KBM-7 (cell line): ENCODE measurements around the gene ADCY7.

ENCODE experiments used
- DNase-seq: peaks from one replicate; pipeline ENCODE4 v3.0.0-alpha.2; 2015
- in situ Hi-C: fragments of 300-500 bp; cut with MboI; formaldehyde crosslinking; loops from 2 replicates; pipeline ENCODE4 v1.14.3; 2020; ENCODE audit warnings: low sequenced_read_pairs, low pct_unique_long_range_greater_than_20kb, mixed read lengths

ADCY7 gene

GRCh38 chr16:50275428-50276325 lies 9.3 kb downstream of the ADCY7 start:
- DNase-seq, result no peak
- in situ Hi-C loops, result no loop called here

GRCh38 chr16:50276326-50276640 lies 9.9 kb downstream of the ADCY7 start:
- in situ Hi-C loops, result no loop called here

GRCh38 chr16:50276801-50277555 lies 10.6 kb downstream of the ADCY7 start:
- in situ Hi-C loops, result no loop called here
- DNase-seq, result no peak

More at GRCh38 chr16:50276326-50276640, 9.9 kb downstream of the ADCY7 start:
- no peak for DNase-seq

DNA sequence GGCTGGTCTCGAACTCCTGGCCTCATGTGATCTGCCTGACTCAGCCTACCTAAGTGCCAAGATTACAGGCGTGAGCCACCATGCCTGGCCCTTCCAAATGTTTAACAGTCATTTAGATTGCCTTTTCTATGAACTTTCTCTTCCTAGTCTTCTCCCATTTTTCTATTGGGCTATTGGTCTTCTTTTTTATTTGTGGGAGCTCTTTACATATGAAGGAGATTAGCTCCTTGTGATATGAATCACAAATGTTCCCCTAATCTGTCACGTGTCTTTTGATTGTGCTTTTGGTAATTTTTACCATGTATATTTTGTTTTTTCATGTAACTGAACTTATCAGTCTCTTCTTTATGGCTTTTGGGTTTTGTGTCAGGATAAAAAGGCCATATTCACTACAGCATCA lies 11.9 kb downstream of the ADCY7 start:
- in situ Hi-C loops, result no loop called here

GRCh38 chr16:50279504-50279865 lies 13.1 kb downstream of the ADCY7 start:
- no peak for DNase-seq
- in situ Hi-C loops, result no loop called here

More for the DNA sequence above, 11.9 kb downstream of the ADCY7 start:
- DNase-seq, result no peak

DNA sequence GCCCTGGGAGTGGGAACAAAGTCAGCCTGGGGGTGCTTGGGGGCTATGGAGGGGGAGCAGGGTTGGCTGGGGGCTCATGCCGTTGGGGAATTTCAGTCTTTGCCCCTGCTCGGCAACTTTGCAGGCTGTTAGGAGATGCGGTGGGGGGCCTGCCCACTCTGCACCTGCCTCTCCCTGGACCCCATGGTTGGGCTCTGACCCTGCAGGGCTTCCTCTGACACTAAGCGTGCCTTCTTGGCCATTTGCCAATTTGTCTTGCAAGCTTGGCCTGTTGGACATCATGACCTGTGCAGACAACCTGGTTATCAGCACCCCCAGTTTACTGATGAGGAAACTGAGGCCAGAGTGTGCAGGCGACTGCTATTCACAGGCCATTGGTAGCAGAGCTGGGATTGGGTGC lies 14.6 kb downstream of the ADCY7 start:
- in situ Hi-C loops, result no loop called here
- DNase-seq, result no peak

GRCh38 chr16:50281391-50282009 lies 15.1 kb downstream of the ADCY7 start:
- in situ Hi-C loops, result no loop called here
- no peak for DNase-seq

GRCh38 chr16:50282010-50282538 lies 15.7 kb downstream of the ADCY7 start:
- in situ Hi-C loops, result no loop called here
- peak; percentile 98 for DNase-seq

DNA sequence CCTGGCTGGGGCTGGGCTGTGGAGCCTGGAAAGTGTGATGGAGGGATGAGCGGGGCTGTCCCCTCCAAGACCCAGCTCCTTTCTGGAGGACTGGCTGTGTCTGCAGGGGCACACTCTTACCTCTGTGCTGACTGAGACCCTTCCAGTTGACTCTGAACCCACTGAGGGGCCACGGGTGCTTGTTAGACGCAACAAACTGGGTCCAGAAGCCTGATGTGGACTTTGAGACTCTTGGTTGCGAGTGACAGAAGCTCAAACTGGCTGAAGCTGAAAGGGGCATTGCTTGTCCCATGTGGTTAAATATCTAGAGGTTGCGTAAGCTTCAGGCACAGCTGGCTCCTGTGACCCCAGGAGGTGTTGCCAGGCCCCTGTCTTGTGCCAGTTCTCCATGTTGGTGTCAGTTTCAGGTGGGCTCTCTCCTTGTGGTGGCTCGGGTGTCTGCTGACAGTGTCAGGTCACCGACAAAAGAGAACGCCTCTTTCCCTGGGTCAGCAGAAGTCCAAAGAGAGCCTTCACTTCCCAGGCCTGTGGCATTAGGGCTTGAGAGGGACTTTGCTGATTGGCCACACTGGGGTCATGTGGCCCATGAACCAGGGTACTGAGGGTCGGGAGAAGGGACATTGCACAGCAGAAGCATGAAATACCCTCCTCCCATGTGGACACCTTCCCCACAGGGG lies 16.7 kb downstream of the ADCY7 start:
- peak; percentile 20 for DNase-seq
- in situ Hi-C loops, result no loop called here

DNA sequence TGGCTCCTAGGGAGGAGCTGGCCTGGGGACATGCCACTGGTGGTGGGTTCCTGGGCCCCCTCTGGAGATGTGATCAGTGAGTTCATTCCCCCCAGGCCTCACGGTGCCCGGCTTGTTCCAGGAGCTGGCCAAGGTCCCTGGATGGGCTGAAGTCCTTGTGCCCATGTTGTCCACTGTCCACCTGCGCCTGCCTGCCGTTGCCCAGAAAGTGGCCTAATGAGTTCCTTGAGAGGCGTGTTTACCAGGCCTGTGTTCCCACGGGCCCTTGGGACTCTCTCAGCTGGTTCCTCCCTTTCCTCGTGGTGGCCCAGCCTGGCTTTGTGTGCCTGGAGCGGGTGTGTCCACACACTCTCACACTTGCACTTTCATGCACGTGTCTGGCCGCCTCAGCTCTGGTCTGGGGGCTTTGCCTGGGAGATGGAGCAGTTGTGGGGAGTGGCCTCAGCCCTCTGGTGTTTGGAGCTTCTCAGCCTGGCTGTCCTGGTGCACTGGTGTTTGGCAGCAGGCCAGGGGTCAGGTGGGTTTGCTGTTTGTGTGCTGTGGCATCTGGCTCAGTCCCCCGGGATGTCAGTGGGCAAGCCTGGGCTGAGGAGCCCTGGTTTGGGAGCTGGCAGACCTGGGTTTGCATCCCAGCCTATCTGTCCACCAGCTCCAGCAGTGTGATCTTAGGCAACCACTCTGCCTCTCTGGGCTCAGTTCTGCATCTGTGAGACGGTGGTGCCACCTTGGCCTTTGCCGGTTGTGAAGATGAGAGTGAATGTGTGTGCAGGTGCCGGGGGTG lies 18.0 kb downstream of the ADCY7 start:
- in situ Hi-C loops, result no loop called here
- peak; percentile 26 for DNase-seq

DNA sequence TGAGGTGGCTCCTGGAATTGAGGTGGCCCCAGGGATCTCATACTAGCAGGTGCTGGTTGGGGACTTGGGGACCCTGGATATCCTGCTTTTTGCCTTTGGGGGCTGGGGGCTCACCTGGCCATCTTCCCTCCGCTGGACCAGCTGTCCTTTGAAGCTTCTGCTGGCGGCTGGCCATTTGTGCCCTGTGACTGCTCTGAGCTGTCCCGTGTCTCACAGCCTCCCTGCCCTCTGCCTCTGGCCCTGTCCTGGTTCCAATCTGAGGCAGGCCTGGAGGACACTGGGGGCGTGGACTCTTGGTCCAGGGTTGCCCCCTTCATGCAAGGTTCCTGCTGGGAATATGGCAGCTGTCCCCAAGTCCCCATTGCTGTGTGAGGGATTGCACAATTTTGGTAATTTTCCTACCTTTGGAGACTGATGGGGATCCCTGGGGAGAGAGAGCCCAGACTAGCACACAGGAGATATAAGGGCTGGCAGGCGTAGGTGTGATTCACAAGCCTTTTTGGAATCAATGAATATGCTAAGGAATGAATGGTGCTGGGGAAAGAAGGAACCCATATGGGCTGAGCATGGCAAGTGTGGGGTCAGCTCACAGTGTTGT lies 19.2 kb downstream of the ADCY7 start:
- no peak for DNase-seq
- in situ Hi-C loops, result no loop called here

DNA sequence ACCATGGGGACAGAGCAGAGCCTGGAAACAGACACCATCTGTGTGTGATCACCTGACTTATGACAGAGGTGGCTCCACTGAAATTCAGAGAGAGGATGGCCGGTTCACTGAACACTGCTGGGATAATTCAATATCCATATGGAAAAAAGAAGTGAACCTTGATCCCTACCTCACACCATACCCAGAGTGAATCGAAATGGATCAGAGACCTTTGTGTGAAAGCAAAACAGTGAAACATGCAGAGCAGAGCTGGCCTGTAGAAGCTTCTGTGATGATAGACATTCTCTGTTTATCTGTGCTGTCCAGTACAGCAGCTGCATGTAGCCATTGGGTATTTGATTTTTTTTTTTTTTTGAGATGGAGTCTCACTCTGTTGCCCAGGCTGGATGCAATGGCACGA lies 20.3 kb downstream of the ADCY7 start:
- in situ Hi-C loops, result no loop called here
- no peak for DNase-seq

GRCh38 chr16:50288026-50288425 lies 21.7 kb downstream of the ADCY7 start:
- in situ Hi-C loops, result no loop called here
- no peak for DNase-seq

- in situ Hi-C loops, result no loop called here
- DNase-seq, result no peak
Observed at GRCh38 chr16:50288920-50289319, 22.6 kb downstream of the ADCY7 start.

DNA sequence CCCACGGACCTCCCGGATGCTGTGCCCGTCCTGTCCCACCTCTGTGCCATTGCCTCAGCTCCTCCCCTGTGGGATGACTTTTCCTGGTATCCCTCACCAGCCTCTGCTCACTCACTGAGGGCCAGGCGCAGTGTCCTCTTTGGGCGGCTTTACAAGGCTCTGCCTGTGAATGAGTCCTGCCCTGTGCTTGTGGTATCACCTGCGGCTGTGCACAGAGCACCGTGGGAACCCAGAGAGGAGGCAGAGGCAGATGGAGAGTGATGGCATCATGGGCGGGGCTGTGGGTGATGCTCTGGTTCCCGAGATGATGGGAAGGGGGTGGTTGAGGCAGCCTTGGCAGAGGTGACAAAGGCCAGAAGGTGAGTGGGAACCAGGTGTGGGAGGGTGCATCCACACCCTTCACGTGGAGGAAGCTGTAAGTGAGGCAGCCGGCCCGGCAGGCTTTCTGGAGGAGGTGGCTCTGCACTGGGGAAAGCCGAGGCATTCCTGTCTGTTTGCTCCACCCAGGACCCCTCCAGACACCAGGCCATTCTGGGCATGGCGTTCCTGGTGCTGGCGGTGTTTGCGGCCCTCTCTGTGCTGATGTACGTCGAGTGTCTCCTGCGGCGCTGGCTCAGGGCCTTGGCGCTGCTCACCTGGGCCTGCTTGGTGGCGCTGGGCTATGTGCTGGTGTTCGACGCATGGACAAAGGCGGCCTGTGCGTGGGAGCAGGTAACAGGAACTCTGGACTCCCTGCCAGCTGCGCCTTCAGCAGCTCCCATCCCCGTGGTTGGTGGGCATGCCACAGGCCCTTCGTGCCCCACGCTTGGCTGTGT lies 23.8 kb downstream of the ADCY7 start:
- DNase-seq, result no peak
- in situ Hi-C loops, result no loop called here

DNA sequence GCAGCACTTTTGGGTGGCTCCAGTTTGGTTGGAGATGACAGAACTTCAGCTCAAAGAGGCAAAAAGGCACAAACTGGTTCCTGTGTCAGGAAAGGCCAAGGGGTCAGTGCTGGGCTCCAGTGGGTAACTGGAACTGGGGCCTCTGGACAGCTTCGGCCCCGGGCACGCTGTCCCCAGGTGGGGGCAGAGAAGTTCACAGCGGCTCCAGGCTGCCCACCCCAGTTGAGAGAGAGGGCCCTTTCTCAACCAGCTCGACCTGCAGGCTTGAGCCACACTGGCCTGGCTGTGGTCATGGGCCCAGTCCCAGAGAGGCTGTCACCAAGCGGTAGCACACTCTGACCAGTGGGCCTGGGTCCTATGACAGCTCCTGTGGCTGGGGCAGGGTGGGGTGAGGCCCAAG lies 24.5 kb downstream of the ADCY7 start:
- DNase-seq, result no peak
- in situ Hi-C loops, result no loop called here

GRCh38 chr16:50291719-50292565 lies 25.6 kb downstream of the ADCY7 start:
- in situ Hi-C loops, result no loop called here
- no peak for DNase-seq
